ENCODE data around the gene CBX1. TPM values are rescaled to one million over a fixed set of nuclear protein-coding genes. Genes with fewer than 3 reads are reported as not detected.

CBX1 gene
- total RNA-seq, 1 experiment from 2014 or later: 149 TPM

GRCh38 chr17:48054238-48055185, 46.8 kb downstream of the CBX1 start:
- DNase-seq: no peak

GRCh38 chr17:48053758-48054237, 47.5 kb downstream of the CBX1 start:
- Histone ChIP-seq H3K27ac (no peak overlapping the region), H3K4me1 (peaks cover 48% of the 10 kb centered on the region), H3K36me3 (peaks cover 43% of the 10 kb centered on the region), H3K4me3 (no peak overlapping the region), H3K27me3 (no peaks in the 10 kb centered on the region), H3K9me3 (replicated peaks) (no peaks in the 10 kb centered on the region)
- peak; percentile 40 to 55 for DNase-seq

More at GRCh38 chr17:48054238-48055185, 46.8 kb downstream of the CBX1 start:
- Histone ChIP-seq H3K27me3 (no peaks in the 10 kb centered on the region), H3K4me3 (no peak overlapping the region), H3K27ac (no peak overlapping the region), H3K4me1 (peaks cover 45% of the 10 kb centered on the region), H3K36me3 (peaks cover 50% of the 10 kb centered on the region), H3K9me3 (replicated peaks) (no peaks in the 10 kb centered on the region)

- H3K27me3 ChIP-seq: no peaks in the 10 kb centered on the region
- H3K9me3 ChIP-seq (replicated peaks): no peaks in the 10 kb centered on the region
- H3K4me1 ChIP-seq: peaks cover 48% of the 10 kb centered on the region
- no peak overlapping the region for H3K4me3 ChIP-seq
- no peak overlapping the region for H3K27ac ChIP-seq
- DNase-seq: peak; percentile 84 to 85
- H3K36me3 ChIP-seq: peaks cover 37% of the 10 kb centered on the region
Measured at GRCh38 chr17:48052956-48053757, 48.1 kb downstream of the CBX1 start.

- Histone ChIP-seq H3K36me3 (peaks cover 24% of the 10 kb centered on the region), H3K27me3 (no peaks in the 10 kb centered on the region), H3K4me3 (no peak overlapping the region), H3K27ac (no peak overlapping the region), H3K4me1 (peaks cover 48% of the 10 kb centered on the region), H3K9me3 (replicated peaks) (no peaks in the 10 kb centered on the region)
- peak; percentile 62 to 67 for DNase-seq
Measured at GRCh38 chr17:48051706-48052486, 49.4 kb downstream of the CBX1 start.

GRCh38 chr17:48051283-48051682, 50.0 kb downstream of the CBX1 start:
- DNase-seq: no peak
- Histone ChIP-seq H3K4me3 (no peak overlapping the region), H3K9me3 (replicated peaks) (no peaks in the 10 kb centered on the region), H3K4me1 (peaks cover 54% of the 10 kb centered on the region), H3K27me3 (no peaks in the 10 kb centered on the region), H3K36me3 (peaks cover 18% of the 10 kb centered on the region), H3K27ac (peak overlapping the region; percentile 95; the same call in 1 of the 2 replicates)

GRCh38 chr17:48048384-48049126, 52.7 kb downstream of the CBX1 start:
- Histone ChIP-seq H3K4me3 (peak overlapping the region; percentile 88), H3K27me3 (no peaks in the 10 kb centered on the region), H3K9me3 (replicated peaks) (no peaks in the 10 kb centered on the region), H3K4me1 (peaks cover 66% of the 10 kb centered on the region), H3K36me3 (peaks cover 13% of the 10 kb centered on the region), H3K27ac (peak overlapping the region; percentile 95)
- DNase-seq: peak; percentile 96 to 97

GRCh38 chr17:48047741-48048383, 53.4 kb downstream of the CBX1 start, which contains the start of gene NFE2L1:
Gene NFE2L1, plus strand, starts transcription at chr17:48048359. Its CDS starts 2,760 bp downstream, at chr17:48051119.
- Histone ChIP-seq H3K4me1 (peaks cover 66% of the 10 kb centered on the region), H3K36me3 (peaks cover 13% of the 10 kb centered on the region), H3K4me3 (peak within 1 kb of the TSS; percentile 88), H3K27ac (peak within 1 kb of the TSS; percentile 95), H3K9me3 (replicated peaks) (no peaks in the 10 kb centered on the region), H3K27me3 (no peaks in the 10 kb centered on the region)
- peak; percentile 100 for DNase-seq

- Histone ChIP-seq H3K36me3 (peaks cover 13% of the 10 kb centered on the region), H3K4me1 (peaks cover 59% of the 10 kb centered on the region), H3K27ac (peak overlapping the region; percentile 95), H3K27me3 (no peaks in the 10 kb centered on the region), H3K4me3 (peak overlapping the region; percentile 88), H3K9me3 (replicated peaks) (no peaks in the 10 kb centered on the region)
- peak in 1 of 2 experiments; percentile 31 for DNase-seq
Measured at GRCh38 chr17:48047113-48047740, 54.1 kb downstream of the CBX1 start.

- no peaks in the 10 kb centered on the region for H3K9me3 ChIP-seq (replicated peaks)
- H3K4me1 ChIP-seq: peaks cover 50% of the 10 kb centered on the region
- peaks cover 6% of the 10 kb centered on the region for H3K36me3 ChIP-seq
- peak overlapping the region; percentile 95 for H3K27ac ChIP-seq
- no peaks in the 10 kb centered on the region for H3K27me3 ChIP-seq
- DNase-seq: no peak
- H3K4me3 ChIP-seq: peak overlapping the region; percentile 88
Measured at GRCh38 chr17:48046296-48046695, 55.0 kb downstream of the CBX1 start.

- Histone ChIP-seq H3K4me3 (no peak overlapping the region), H3K27me3 (no peaks in the 10 kb centered on the region), H3K4me1 (peaks cover 42% of the 10 kb centered on the region), H3K36me3 (no peaks in the 10 kb centered on the region), H3K9me3 (replicated peaks) (no peaks in the 10 kb centered on the region), H3K27ac (peak overlapping the region; percentile 95)
- DNase-seq: peak; percentile 79 to 86
Measured at GRCh38 chr17:48045316-48046001, 55.8 kb downstream of the CBX1 start.

- Histone ChIP-seq H3K27ac (peak overlapping the region; percentile 95), H3K4me1 (peaks cover 35% of the 10 kb centered on the region), H3K36me3 (no peaks in the 10 kb centered on the region), H3K9me3 (replicated peaks) (no peaks in the 10 kb centered on the region), H3K4me3 (no peak overlapping the region), H3K27me3 (no peaks in the 10 kb centered on the region)
- DNase-seq: no peak
Measured at GRCh38 chr17:48044851-48045250, 56.4 kb downstream of the CBX1 start.

GRCh38 chr17:48043176-48043575, 58.1 kb downstream of the CBX1 start:
- no peak overlapping the region for H3K4me3 ChIP-seq
- peak in 1 of 2 experiments; percentile 45 for DNase-seq

More at GRCh38 chr17:48043176-48043575, 58.1 kb downstream of the CBX1 start:
- Histone ChIP-seq H3K9me3 (replicated peaks) (no peaks in the 10 kb centered on the region), H3K4me1 (peaks cover 31% of the 10 kb centered on the region), H3K36me3 (no peaks in the 10 kb centered on the region), H3K27me3 (no peaks in the 10 kb centered on the region), H3K27ac (no peak overlapping the region)
